GM12892 (cell line): ENCODE measurements around the gene CXCL12.

Experiments used
- DNase-seq: peaks from one replicate; pipeline ENCODE4 v3.0.0; 2011; ENCODE audit not compliant: insufficient read length
- FAIRE-seq: peaks from 2 replicates; lab custom pipeline; 2011; peaks lifted over from hg19 to GRCh38; lab: Jason Lieb, UNC
- POLR2A ChIP-seq: IDR thresholded peaks from 2 replicates; pipeline ENCODE4 v1.6.1; 2011; ENCODE audit warnings: low read depth, low read length, control low read depth
- POLR2AphosphoS5 ChIP-seq: IDR thresholded peaks from 2 replicates; pipeline ENCODE4 v1.6.1; 2011; ENCODE audit warnings: low read depth, low read length, control low read depth
- TAF1 ChIP-seq: IDR thresholded peaks from 2 replicates; pipeline ENCODE4 v1.6.1; 2011; ENCODE audit warnings: low read depth, mild to moderate bottlenecking, control low read depth, low read length, borderline replicate concordance

The CXCL12 gene

DNA sequence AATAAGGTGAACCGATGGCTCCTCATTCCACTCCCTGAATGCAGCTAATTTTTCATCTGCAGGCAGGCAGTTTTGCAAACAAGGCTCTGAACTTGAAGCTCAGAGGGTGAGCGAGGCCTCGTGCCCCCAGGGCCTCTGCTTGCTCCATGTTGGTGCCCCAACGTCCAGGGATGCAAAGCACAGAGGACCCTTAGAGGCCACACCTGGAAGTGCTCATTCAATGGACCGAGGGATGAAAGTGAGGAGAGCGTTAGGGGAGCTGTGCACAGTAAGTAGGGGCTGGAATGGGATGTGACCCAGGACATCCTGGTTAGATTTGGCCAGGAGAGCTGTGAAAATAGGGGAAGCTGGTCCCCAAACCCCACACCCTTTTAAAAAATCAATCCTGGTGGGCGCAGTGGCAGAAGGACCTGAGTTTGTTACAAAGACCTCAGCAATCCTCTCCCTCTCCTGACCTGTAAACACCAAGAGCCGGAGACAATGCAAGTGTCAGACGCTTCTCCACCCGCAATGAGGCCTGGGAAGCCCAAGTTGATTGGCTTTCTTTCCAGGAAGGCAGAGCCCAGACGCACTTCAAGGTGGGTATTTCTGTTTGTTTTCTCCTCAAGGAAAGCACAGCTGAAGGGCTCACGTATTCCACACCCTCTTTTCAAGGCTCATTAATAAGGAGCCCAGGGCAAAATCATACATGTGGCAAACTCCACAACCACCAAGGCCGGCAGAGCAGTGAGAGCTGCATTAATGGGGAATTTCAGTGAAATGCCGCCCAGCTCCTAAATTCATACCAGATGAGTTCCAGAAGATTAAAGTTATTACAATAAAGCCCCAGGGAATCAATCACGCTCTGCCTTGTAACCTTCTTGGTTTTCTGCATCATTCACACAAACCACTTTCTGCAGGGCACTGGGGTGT, 14.1 kb upstream of the CXCL12 start:
- TF ChIP-seq TAF1, result no peak
- no peak for TF ChIP-seq POLR2AphosphoS5
- no peak for TF ChIP-seq POLR2A
- FAIRE-seq (no peak), DNase-seq (no peak)

GRCh38 chr10:44398271-44398670, 13.4 kb upstream of the CXCL12 start:
- no peak for FAIRE-seq
- no peak for DNase-seq
- no peak for TF ChIP-seq POLR2AphosphoS5
- TF ChIP-seq POLR2A, result no peak
- TF ChIP-seq TAF1, result no peak

DNA sequence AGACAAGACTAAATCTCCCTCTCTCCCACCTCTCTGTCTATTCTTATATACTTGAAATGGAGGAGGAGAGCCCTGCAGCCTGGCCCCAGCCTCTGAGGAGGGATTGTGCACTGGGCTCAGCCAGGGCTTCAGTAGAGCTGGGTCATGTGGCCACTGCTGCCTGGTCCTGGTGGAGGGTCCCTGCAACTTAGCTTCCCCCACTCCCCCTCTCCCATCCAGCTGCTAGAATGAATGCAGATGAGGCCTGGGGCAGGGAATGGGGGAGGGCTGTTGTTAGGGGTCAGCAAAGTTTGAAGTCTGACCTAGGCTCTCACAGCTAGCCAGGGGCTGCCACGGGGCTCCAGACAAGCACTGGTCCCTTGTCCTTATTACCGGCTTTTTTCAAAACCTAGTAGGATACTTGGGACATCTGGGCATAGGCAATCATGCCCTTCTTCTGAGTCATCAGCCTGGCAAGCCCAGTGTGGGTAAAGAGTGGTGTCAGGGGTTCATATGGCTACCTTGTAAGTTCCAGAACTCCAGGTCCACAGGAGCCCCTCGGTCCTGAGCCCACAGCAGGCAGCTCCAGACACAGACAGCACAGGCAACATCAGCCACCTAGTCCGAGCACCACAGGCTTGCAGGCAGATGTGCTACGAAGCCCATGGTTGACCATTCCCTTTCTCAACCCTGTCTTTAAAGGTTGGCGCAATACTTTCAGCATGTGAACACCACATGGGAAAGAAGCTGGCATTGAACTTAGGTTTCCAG, 12.8 kb upstream of the CXCL12 start:
- TF ChIP-seq POLR2AphosphoS5, result no peak
- no peak for TF ChIP-seq TAF1
- TF ChIP-seq POLR2A, result no peak
- DNase-seq (no peak), FAIRE-seq (no peak)

GRCh38 chr10:44396671-44397191, 11.8 kb upstream of the CXCL12 start:
- TF ChIP-seq TAF1, result no peak
- no peak for TF ChIP-seq POLR2A
- no peak for TF ChIP-seq POLR2AphosphoS5
- DNase-seq, result no peak
- FAIRE-seq, result no peak

DNA sequence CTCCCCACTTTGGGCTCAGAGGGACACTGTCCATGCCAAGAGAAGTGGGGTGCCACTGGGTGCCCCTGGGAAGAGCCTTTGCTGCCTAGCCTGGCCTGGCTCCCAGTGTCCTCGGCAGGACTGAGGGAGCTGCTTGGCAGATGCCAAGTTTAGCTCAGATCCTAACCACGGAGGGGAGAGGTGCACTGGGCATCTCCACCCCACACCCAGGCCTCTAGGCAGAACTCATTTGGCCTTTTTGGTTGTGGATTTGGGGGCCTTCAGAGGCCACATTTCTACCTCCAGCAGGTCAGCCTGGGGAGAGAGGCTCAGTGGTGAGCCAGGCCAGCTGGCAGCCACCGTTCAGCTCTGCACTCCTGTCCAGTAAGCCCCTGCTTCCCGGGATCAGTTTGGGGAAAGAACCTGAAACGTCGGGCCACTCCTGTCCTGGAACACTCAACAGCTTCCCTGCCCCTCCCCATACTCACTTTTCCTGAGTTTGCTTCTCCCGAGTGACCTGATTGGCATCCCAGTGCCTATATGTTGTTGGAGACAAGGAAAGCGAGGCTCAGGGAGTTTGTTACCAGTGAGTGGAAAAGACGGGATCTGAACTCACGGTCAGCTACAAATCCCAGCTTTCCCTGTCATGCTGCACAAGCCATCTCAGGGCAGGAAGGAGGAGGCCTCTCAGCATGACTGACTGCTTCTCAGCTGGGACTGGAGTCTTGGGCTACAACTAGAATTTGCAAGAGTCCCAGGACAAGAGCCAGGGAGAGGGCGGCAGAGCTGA, 11.2 kb upstream of the CXCL12 start:
- FAIRE-seq, result no peak
- DNase-seq, result no peak
- TF ChIP-seq TAF1 (no peak), POLR2AphosphoS5 (no peak), POLR2A (no peak)

- no peak for FAIRE-seq
- no peak for DNase-seq
- TF ChIP-seq POLR2A (no peak), TAF1 (no peak)
Measured at GRCh38 chr10:44395396-44395795, 10.5 kb upstream of the CXCL12 start.

GRCh38 chr10:44394696-44395381, 9.9 kb upstream of the CXCL12 start:
- FAIRE-seq (no peak), DNase-seq (no peak)
- no peak for TF ChIP-seq TAF1
- TF ChIP-seq POLR2AphosphoS5, result no peak
- TF ChIP-seq POLR2A, result no peak

DNA sequence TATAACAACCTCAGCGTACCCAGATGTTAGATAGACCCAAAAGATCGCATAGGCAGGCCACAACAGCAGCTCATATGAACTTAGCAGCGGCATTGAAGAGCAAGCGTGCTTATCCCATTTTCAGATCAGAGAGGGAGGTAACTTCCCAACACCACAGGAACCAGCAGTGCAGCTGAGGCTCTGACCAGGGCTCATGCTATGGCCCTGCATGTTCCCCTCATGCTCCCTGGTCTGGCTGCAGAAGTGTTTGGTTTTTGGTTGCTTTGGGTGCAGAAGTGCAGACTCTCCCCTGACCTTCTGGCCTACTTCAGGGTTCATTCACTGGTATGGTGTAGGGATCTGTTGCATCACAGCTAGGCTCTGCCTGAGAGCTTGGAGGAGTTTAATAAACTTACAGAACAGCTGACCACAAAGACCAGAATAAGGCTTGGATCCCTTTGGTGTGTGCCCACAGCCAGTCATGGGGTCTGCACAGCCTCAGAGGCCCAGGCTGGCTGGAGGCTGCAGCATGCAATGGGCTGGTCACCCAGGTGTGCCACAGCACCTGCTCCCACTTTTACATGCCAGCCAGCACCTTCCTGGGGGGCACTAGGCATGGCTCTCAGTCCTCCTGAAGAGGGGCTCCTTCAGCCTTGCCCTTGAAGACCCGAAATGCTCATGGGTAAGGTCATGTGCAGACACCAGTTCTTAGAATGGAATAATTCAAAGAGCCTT, 9.1 kb upstream of the CXCL12 start:
- DNase-seq (no peak), FAIRE-seq (no peak)
- no peak for TF ChIP-seq TAF1
- TF ChIP-seq POLR2AphosphoS5, result no peak
- TF ChIP-seq POLR2A, result no peak

DNA sequence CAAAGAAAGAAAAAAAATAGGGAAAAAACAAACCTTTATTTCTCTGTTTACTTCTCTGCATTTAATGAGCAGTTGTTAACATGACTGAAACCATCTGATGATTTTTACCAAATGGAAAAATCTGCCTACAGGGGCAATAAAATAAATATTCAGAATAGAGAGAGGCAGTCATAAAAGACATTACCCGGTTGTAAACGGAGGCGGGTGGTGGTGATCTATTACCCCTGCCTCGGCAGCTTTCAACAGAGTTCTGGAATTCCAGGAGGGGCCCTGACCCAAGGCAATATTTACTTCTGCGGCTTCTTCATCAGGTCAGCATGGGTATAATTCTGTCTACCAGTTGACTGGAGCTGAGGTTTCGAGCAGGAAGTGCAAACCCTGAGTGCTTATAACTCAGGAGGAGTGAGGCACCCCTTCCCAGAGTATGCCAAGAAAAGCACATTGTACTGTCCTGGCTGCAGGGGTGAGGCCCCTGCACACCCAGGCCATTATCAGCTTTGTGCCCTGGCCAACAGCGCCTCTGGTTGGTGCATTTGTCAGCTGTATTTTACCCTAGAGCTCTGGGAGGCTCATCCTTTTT, 8.2 kb upstream of the CXCL12 start:
- FAIRE-seq, result no peak

GRCh38 chr10:44392420-44392819, 7.5 kb upstream of the CXCL12 start:
- TF ChIP-seq POLR2AphosphoS5, result no peak
- TF ChIP-seq TAF1, result no peak
- no peak for TF ChIP-seq POLR2A
- DNase-seq (no peak), FAIRE-seq (no peak)

More for the DNA sequence above, 8.2 kb upstream of the CXCL12 start:
- TF ChIP-seq TAF1 (no peak), POLR2A (no peak), POLR2AphosphoS5 (no peak)
- no peak for DNase-seq
